HG02852 (cell line): Measurements from ENCODE around the gene EDA.
"Not testable (repeated sequence)": the region's sequence is repeated elsewhere in the genome, so short reads cannot be mapped to it uniquely, and the experiment has no call there.

Experiments used
- ATAC-seq: cut with Tn5 transposase; IDR thresholded peaks from one replicate; pipeline ENCODE4 v1.9.1; 2021; ENCODE audit warnings: mild to moderate bottlenecking, moderate library complexity; ENCODE audit not compliant: unreplicated experiment

The EDA gene

DNA sequence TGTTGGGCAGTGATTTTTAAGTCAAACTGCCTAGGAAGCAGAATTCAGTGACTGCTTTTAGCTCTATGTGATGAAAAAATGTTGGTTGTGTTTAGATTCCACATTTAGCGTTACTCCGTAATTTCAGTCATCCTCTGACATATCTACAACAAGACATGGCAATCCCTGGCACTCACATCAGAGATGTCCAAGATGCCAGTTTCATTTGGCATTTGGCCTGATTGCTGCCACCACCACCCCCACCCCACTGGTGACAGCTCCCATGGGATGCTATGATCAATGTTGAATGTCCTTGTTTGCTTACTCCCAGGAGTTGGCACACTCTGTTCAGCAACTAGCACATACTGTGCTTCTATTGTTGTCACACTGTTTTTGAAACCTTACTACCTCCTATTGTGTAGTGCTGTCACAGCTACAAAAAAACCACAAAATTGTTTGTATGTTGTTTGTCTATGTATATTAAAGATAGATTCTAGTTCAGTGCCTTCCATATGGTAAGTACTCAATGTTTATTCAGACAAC, 332.4 kb downstream of the EDA start:
- ATAC-seq = no peak

DNA sequence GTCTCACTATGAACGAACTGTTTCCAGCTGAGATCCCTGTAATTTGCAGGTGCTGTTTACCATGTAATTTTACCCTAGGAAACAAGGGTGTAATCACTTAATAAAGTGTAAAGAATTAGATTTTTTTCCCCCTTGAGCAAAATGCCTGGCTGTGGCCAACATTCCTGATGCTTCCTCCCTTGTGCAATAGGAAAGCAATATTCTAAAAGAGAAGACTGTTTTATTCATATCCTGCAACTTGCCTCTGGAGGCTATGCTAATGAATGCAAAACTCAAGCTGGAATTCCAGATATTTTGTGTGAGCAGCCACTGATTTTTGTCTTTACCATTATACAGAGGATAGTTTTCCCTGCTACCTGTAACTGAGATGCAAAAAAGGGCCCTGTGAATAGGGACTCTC, 335.8 kb downstream of the EDA start:
- ATAC-seq = no peak

- ATAC-seq = no peak
Measured at GRCh38 chrX:69959712-69960111, 343.8 kb downstream of the EDA start.

DNA sequence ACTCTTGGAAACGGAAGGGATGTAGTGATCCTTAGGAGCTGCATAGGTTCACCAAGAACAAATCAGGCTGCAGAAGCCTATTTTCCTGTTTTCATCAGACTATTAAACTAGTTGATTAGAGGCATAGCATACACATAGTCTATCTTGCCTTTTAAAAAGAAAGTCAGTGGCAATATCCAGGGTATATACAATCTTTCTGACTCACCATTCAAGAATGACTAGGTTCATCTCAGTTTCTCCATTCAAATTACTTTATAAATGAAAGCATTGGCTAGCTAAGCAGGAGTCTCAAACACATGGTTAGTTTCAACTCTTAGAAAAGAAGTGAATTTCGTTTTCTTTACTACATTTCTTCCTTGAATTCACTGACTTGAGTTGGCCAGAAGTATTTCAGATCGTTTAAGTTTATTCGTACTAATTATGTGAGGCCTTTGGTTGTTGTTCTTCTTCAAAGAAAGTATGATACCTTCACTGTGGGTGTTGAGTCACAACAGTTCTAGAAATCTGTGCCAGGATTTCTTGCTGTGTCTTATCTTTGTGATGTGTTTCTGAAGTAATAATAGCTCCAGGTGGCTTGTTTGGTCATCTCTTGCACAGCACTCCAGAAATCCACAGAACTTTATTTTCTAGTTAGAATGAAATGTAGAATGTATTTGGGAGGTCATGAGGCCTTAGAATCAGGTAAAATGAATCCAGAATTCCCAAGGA, 345.6 kb downstream of the EDA start:
- no peak for ATAC-seq

DNA sequence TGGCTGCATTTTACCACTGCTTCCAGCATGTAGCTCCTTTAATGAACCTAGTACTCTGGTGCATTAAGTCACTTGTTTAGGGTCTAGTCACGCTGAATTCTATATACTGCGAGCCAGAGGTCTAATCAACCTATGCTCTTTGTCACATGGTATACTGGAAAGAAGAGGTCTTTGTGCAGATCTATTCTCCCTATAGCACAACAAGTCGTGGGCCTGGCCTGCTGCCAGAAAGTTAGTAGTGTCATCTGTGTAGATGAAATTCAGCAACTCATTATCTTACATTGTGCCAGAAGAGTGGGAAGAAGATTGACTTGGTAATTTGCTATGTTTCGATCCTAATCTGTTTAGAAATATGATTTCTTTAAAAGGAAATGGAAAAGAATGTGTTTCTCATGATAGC, 353.0 kb downstream of the EDA start:
- no peak for ATAC-seq

DNA sequence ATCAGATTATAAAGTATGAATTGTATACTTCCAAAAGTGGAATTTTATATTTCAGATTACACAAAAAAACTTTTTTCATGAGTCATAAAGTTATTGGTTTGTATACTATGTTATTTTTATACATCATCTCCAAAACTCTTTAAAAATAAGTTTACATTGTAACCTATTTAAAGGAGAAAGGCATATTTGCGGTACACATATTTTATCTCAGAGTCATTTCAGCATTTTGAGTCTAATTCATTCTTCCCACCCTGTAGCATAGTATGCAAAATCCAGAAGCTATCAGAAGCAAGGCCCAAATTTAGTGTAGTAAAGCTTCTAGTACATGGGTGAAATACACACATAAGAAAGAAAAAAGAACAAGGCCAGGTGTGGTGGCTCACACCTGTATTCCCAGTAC, 353.5 kb downstream of the EDA start:
- ATAC-seq = no peak

- ATAC-seq = no peak
Measured at GRCh38 chrX:69987691-69988090, 371.8 kb downstream of the EDA start.

GRCh38 chrX:69988955-69989394, 373.1 kb downstream of the EDA start:
- ATAC-seq = no peak

- no peak for ATAC-seq
Measured at GRCh38 chrX:69991685-69992084, 375.8 kb downstream of the EDA start.

DNA sequence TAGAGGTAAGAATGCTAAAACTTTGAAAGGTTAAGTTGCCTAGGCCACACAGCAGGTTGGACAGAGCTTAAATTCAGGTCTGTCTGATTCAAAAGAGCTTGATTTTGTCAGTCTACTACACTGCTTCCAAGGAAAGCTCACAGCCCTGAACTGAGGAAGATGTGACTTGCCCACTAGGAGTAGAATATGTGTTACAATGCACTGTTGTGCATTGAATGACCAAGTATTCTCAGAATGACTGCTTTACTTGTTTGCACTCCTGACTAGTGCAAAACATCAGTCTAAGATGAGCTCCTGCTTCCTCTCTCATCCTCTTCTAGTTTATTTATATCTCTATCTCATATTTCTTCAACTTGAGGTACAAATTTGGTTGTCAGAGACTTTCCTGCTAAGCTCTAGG, 377.6 kb downstream of the EDA start:
- ATAC-seq = no peak

DNA sequence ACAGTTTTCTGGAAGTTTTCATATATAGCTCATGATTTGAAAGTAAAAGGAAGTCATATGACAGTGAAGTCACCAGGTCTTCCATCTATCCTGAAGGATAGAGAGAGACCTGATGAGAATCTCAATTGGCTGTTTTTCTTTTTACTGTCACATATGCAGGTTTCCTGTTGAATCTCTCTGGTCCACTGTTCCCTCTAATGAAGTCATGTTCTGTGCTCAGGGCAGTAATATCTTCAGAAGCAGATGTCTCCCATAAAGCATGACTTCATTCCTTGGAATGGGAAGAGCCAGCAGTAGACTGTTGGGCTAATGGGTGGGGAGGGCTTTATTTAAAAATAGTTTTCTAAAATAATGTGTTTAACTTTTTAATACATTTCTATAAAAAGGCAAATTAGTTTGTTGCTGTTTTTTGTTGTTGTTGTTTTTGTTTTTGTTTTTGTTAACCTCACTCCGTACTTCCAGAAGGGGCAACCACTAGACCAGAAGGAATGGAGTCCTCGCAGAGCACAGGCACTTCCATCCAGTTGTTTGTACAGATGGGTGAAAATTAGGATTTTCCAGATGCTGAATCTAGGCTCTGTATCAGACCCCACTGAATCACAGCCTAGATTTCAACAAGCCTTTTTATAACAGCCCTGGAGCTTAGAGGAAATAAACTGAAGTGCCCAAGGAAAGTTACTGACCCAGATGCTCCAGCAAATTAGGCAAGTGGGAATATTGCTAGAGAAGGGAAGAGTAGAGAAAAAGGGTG, 379.6 kb downstream of the EDA start:
- no peak for ATAC-seq

GRCh38 chrX:69996113-69996468, 380.2 kb downstream of the EDA start:
- no peak for ATAC-seq

GRCh38 chrX:69998299-69998698, 382.4 kb downstream of the EDA start:
- not testable (repeated sequence) for ATAC-seq

DNA sequence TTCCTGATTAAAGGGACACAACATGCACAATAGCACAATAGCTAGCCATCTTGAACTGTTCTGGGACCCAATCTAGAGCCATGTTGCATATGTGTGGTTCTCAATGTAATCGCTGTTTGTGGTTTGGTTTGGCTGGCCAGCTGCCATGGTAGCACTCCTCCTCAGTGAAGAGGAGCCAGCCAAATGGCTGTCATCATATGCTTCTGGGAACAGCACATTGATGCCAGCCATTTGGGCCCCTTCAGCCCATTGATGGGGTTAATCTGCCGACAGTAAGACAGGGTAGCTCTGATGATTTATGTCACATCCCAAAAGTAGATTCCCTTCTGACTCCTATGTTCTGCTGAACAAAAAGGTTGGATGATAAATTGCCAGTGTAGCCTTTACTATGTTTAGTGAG, 385.4 kb downstream of the EDA start:
- no peak for ATAC-seq

- ATAC-seq = no peak
Measured at GRCh38 chrX:70001708-70002341, 385.9 kb downstream of the EDA start.

GRCh38 chrX:70007946-70008345, 392.0 kb downstream of the EDA start:
- ATAC-seq = no peak

DNA sequence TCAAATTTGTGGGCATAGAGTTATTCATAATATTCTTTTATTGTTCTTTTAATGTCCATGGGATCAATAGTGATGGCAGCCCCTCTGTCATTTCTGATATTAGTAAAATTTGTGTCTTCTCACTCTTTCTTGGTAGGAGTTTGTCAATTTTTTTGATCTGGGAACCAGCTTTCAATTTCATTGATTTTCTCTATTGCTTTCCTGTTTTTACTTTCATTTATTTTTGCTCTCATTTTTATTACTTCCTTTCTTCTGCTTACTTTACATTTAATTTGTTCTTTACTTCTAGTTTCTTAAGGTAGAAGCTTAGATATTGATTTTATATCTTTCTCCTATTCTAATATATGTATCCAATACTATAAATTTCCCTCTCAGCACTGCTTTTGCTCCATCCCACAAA, 393.1 kb downstream of the EDA start:
- ATAC-seq = no peak

DNA sequence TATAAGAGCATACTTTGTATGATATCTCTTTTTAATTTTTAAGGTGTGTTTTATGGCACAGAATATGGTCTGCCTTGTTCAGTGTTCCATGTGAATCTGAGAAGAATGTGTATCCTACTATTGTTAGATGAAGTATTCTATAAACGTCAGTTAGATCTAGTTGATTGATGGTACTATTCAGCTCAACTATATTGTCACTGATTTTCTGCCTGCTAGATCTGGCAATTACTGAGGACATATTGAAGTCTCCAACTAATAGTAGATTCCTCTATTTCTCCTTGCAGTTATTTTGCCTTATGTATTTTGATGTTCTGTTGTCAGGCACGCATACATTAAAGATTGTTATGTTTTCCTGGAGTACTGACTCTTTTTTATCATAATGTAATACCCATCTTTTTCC, 394.1 kb downstream of the EDA start:
- ATAC-seq = no peak

DNA sequence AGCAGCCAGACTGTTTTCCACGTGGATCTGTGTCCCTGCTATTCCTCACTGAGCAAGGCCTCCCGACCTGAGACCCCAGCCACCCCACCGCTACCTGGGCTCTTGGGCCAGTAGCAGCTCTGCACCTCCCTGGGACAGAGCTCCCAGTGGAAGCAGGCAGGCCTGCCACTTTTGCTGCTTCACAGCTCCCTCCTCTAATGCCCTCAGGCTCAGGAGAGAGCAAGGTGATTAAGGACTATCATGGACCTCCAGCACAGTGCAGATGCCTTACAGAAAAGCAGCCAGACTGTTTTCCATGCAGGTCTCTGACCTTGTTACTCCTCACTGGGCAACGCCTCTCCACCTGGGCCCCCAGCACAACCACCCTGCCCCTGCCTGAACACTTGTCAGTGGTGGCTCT, 396.8 kb downstream of the EDA start:
- ATAC-seq = no peak

DNA sequence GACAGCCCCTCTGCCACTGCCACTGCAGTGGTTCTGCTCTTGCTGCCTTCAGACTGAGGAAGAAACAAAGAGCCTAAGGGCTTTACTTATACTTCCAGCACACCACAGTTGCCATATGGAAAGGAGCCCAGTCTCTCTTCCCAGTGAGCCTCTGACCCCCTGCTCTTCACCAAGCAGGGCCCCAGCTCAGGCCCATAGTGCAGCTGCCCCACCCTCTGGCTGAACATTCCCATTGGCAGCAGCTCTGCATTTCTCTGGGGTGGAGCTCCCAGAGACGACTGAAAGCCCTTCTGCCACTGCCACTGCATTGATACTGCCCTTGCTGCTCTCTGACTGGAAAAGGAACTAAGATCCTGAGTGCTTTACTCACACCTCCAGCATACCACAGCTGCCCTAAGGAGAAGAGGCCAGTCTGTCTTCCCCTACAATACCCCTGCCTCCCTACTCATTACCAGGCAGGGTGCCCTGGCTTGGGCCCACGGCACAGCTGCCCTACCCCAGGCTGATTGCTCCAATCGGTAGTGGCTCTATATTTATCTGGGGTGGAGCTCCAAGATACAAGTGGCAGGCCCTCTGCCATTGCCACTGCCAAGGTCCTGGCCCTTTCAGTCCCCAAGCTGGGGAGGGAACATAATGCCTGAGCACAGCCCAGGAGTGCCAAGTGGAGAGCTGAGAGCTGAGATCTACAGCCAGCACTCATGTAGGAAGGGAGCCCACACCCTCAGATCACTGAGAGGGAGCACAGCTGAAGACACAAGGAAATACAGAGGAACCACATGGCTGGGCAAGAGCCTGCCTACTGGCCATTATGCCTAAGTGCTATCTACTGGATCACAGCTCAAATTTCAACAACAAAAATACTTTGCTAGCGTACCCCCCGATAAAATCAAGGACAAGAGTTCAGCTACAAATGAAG, 397.8 kb downstream of the EDA start:
- no peak for ATAC-seq

GRCh38 chrX:70016513-70016912, 400.6 kb downstream of the EDA start:
- ATAC-seq = no peak
